Glutamatergic neuron (in vitro differentiated cells): ENCODE results near the gene PPP2R1B. TPM values are rescaled to one million over a fixed set of nuclear protein-coding genes. Genes with fewer than 3 reads are reported as not detected.
"Not testable (repeated sequence)": the region's sequence is repeated elsewhere in the genome, so short reads cannot be mapped to it uniquely, and the experiment has no call there.

Source experiments
- DNase-seq: peaks from one replicate; pipeline ENCODE4 v3.0.0; 2022
- H3K27ac Mint-ChIP-seq: one replicate; pipeline ENCODE4 v1.8.0; 2020; ENCODE audit warnings: mild to moderate bottlenecking, mixed read lengths, inconsistent platforms; ENCODE audit not compliant: unreplicated experiment
- H3K27me3 Mint-ChIP-seq: one replicate; pipeline ENCODE4 v1.8.0; 2020; ENCODE audit warnings: mild to moderate bottlenecking, moderate library complexity, mixed read lengths, inconsistent platforms; ENCODE audit not compliant: unreplicated experiment
- H3K36me3 Mint-ChIP-seq: one replicate; pipeline ENCODE4 v1.8.0; 2020; ENCODE audit warnings: mild to moderate bottlenecking, mixed read lengths, inconsistent platforms; ENCODE audit not compliant: unreplicated experiment
- H3K4me1 Mint-ChIP-seq: one replicate; pipeline ENCODE4 v1.8.0; 2020; ENCODE audit warnings: mild to moderate bottlenecking, low read depth, mixed read lengths, inconsistent platforms; ENCODE audit not compliant: unreplicated experiment
- H3K4me3 Mint-ChIP-seq: one replicate; pipeline ENCODE4 v1.8.0; 2020; ENCODE audit warnings: mild to moderate bottlenecking, mixed read lengths, inconsistent platforms; ENCODE audit not compliant: unreplicated experiment
- H3K9me3 Mint-ChIP-seq: one replicate; pipeline ENCODE4 v1.8.0; 2020; ENCODE audit warnings: mild to moderate bottlenecking, moderate library complexity, mixed read lengths, inconsistent platforms; ENCODE audit not compliant: unreplicated experiment
- CTCF ChIP-seq: fragments of 200-600 bp; sonication (generic); IDR thresholded peaks from one replicate; pipeline ENCODE4 v1.5.0; 2021; ENCODE audit not compliant: partially characterized antibody, unreplicated experiment
- total RNA-seq: library from RNA; stranded (reverse); fragmentation: NEBNext Ultra II Directional; extraction: Animal tissue kit (Norgen Biotek cat#: 25700); gene quantifications from one replicate; pipeline ENCODE4 v1.2.1, GENCODE V29; 2021; ENCODE audit not compliant: unreplicated experiment

PPP2R1B gene
- total RNA-seq, 1 donor from 2014 or later: 66.3 TPM

GRCh38 chr11:111772535-111772934, 6.3 kb upstream of the PPP2R1B start:
- no peak for TF ChIP-seq CTCF
- H3K4me3 Mint-ChIP-seq: no peak overlapping the region
- no peak for DNase-seq
- no peak overlapping the region for H3K27ac Mint-ChIP-seq
- H3K27me3 Mint-ChIP-seq: no peaks in the 10 kb centered on the region
- peaks cover 9% of the 10 kb centered on the region for H3K4me1 Mint-ChIP-seq
- H3K9me3 Mint-ChIP-seq: peaks cover 3% of the 10 kb centered on the region
- no peaks in the 10 kb centered on the region for H3K36me3 Mint-ChIP-seq

GRCh38 chr11:111771205-111771604, 5.0 kb upstream of the PPP2R1B start:
- not testable (repeated sequence) for DNase-seq, H3K4me3 Mint-ChIP-seq, H3K36me3 Mint-ChIP-seq, H3K9me3 Mint-ChIP-seq, H3K27me3 Mint-ChIP-seq, H3K27ac Mint-ChIP-seq
- peaks cover 10% of the 10 kb centered on the region for H3K4me1 Mint-ChIP-seq

GRCh38 chr11:111770581-111771134, 4.5 kb upstream of the PPP2R1B start:
- no peaks in the 10 kb centered on the region for H3K36me3 Mint-ChIP-seq
- no peak overlapping the region for H3K4me3 Mint-ChIP-seq
- DNase-seq: no peak
- peaks cover 3% of the 10 kb centered on the region for H3K27me3 Mint-ChIP-seq
- no peak for TF ChIP-seq CTCF
- peaks cover 5% of the 10 kb centered on the region for H3K9me3 Mint-ChIP-seq
- peaks cover 10% of the 10 kb centered on the region for H3K4me1 Mint-ChIP-seq
- H3K27ac Mint-ChIP-seq: no peak overlapping the region

GRCh38 chr11:111766834-111767142, 599 bp upstream of the PPP2R1B start:
- Mint-ChIP-seq H3K27me3 (peaks cover 7% of the 10 kb centered on the region), H3K36me3 (no peaks in the 10 kb centered on the region)

GRCh38 chr11:111765320-111765983, 737 bp downstream of the PPP2R1B start:
- no peak for TF ChIP-seq CTCF
- peaks cover 18% of the 10 kb centered on the region for H3K9me3 Mint-ChIP-seq
- peak overlapping the region; percentile 91 for H3K27ac Mint-ChIP-seq
- H3K4me1 Mint-ChIP-seq: peaks cover 48% of the 10 kb centered on the region
- no peaks in the 10 kb centered on the region for H3K36me3 Mint-ChIP-seq
- peaks cover 7% of the 10 kb centered on the region for H3K27me3 Mint-ChIP-seq
- peak; percentile 48 for DNase-seq
- H3K4me3 Mint-ChIP-seq: peak overlapping the region; percentile 98

More at GRCh38 chr11:111766834-111767142, 599 bp upstream of the PPP2R1B start:
- no peak for TF ChIP-seq CTCF
- peaks cover 42% of the 10 kb centered on the region for H3K4me1 Mint-ChIP-seq
- H3K4me3 Mint-ChIP-seq: peak overlapping the region; percentile 98
- H3K9me3 Mint-ChIP-seq: peaks cover 11% of the 10 kb centered on the region
- DNase-seq: no peak
- peak overlapping the region; percentile 26 for H3K27ac Mint-ChIP-seq
